Neutrophil (primary cell): ENCODE data around the gene USHBP1.
A peak's percentile ranks its signal among the peaks of the same experiment; 100 is the strongest.

ENCODE experiments used
- H3K27ac ChIP-seq: fragments of 200-600 bp; sonication (generic); 2 replicates; pipeline ENCODE4 v1.5.1; 2016; ENCODE audit warnings: mild to moderate bottlenecking, moderate library complexity
- H3K27me3 ChIP-seq: fragments of 200-600 bp; sonication (generic); 2 replicates; pipeline ENCODE4 v1.6.0; 2016; ENCODE audit warnings: mild to moderate bottlenecking
- H3K36me3 ChIP-seq: fragments of 200-600 bp; sonication (generic); 2 replicates; pipeline ENCODE4 v1.5.1; 2017
- H3K4me1 ChIP-seq, 2 experiments: fragments of 200-600 bp in 1 of 2; sonication (generic) in 1 of 2; 1 replicate in 1 of 2; 2 replicates in 1 of 2; pipeline versions ENCODE4 v1.5.1 to v1.6.1; 2013 to 2016; ENCODE audit warnings: low read depth in 1 of 2, low read length in 1 of 2, mild to moderate bottlenecking in 1 of 2, moderate library complexity in 1 of 2; ENCODE audit not compliant: control insufficient read depth in 1 of 2, insufficient read depth in 1 of 2
- H3K4me3 ChIP-seq, 2 experiments: fragments of 200-600 bp in 1 of 2; sonication (generic) in 1 of 2; 1 replicate in 1 of 2; 2 replicates in 1 of 2; pipeline ENCODE4 v1.5.1; 2013 to 2016; ENCODE audit warnings: low read depth in 1 of 2, low read length in 1 of 2, mild to moderate bottlenecking in 1 of 2, moderate library complexity in 1 of 2
- H3K9me3 ChIP-seq: fragments of 200-600 bp; sonication (generic); 2 replicates; pipeline ENCODE4 v1.5.1; 2016
- CTCF ChIP-seq: fragments of 200-600 bp; sonication (generic); IDR thresholded peaks from 2 replicates; pipeline ENCODE4 v1.5.1; 2016; ENCODE audit warnings: antibody characterized with exemption

The USHBP1 gene

GRCh38 chr19:17309965-17310461 is 45.5 kb upstream of the USHBP1 start:
- Histone ChIP-seq H3K9me3 (no peaks in the 10 kb centered on the region), H3K27ac (peak overlapping the region; percentile 78), H3K4me3 (peak overlapping the region; percentile 83 to 86), H3K4me1 (peaks cover 30 to 32% of the 10 kb centered on the region in 2 experiments), H3K36me3 (peaks cover 25% of the 10 kb centered on the region), H3K27me3 (no peaks in the 10 kb centered on the region)
- no peak for TF ChIP-seq CTCF

GRCh38 chr19:17309198-17309964 is 44.8 kb upstream of the USHBP1 start, which contains the start of gene DDA1:
Gene DDA1 (plus strand): TSS chr19:17309563. CDS start chr19:17309655, 92 bp downstream.
- Histone ChIP-seq H3K9me3 (no peaks in the 10 kb centered on the region), H3K4me3 (peak within 1 kb of the TSS; percentile 83 to 86), H3K27me3 (no peaks in the 10 kb centered on the region), H3K36me3 (peaks cover 19% of the 10 kb centered on the region), H3K27ac (peak within 1 kb of the TSS; percentile 78), H3K4me1 (peaks cover 36% of the 10 kb centered on the region in 2 experiments)
- peak; percentile 56 for TF ChIP-seq CTCF

- Histone ChIP-seq H3K9me3 (no peaks in the 10 kb centered on the region), H3K36me3 (peaks cover 10% of the 10 kb centered on the region), H3K27me3 (no peaks in the 10 kb centered on the region), H3K27ac (no peak overlapping the region), H3K4me1 (peaks cover 46% of the 10 kb centered on the region in 2 experiments), H3K4me3 (no peak overlapping the region)
- no peak for TF ChIP-seq CTCF
Measured at GRCh38 chr19:17307876-17308377, 43.4 kb upstream of the USHBP1 start.

- Histone ChIP-seq H3K27ac (peak overlapping the region; percentile 85), H3K9me3 (no peaks in the 10 kb centered on the region), H3K4me1 (peaks cover 55 to 58% of the 10 kb centered on the region in 2 experiments), H3K4me3 (peak overlapping the region; percentile 73 to 93), H3K27me3 (no peaks in the 10 kb centered on the region), H3K36me3 (no peaks in the 10 kb centered on the region)
- no peak for TF ChIP-seq CTCF
Measured at GRCh38 chr19:17306285-17306714, 41.8 kb upstream of the USHBP1 start.

- Histone ChIP-seq H3K27me3 (no peaks in the 10 kb centered on the region), H3K36me3 (no peaks in the 10 kb centered on the region), H3K9me3 (no peaks in the 10 kb centered on the region), H3K27ac (peak within 1 kb of the TSS; percentile 85), H3K4me1 (peaks cover 55 to 58% of the 10 kb centered on the region in 2 experiments), H3K4me3 (peak within 1 kb of the TSS; percentile 73 to 93)
- TF ChIP-seq CTCF: peak; percentile 91
Measured at GRCh38 chr19:17305517-17306284, 41.2 kb upstream of the USHBP1 start, which contains the start of gene MRPL34. Gene MRPL34 (plus strand): TSS chr19:17305872. CDS start chr19:17305893, 21 bp downstream.
